ENCODE data around the gene LKAAEAR1.

The LKAAEAR1 gene

GRCh38 chr20:64106435-64106961 is 22.3 kb upstream of the LKAAEAR1 start:
- in situ Hi-C loops (cut with MboI; ENCODE audit: low pct_unique_long_range_greater_than_20kb, low sequenced_read_pairs, unreplicated experiment), result no loop called here
- DNase-seq (ENCODE audit: low spot score), result no peak
- TF ChIP-seq CTCF (IDR thresholded peaks at IDR 0.05; ENCODE audit: extremely low read depth, insufficient read depth, missing control alignments), result no peak

- DNase-seq (ENCODE audit: low spot score), result no peak
- no peak for TF ChIP-seq CTCF (IDR thresholded peaks at IDR 0.05; ENCODE audit: extremely low read depth, insufficient read depth, missing control alignments)
- in situ Hi-C loops (cut with MboI; ENCODE audit: low pct_unique_long_range_greater_than_20kb, low sequenced_read_pairs, unreplicated experiment), result no loop called here
Measured at GRCh38 chr20:64105846-64106434, 21.7 kb upstream of the LKAAEAR1 start.

GRCh38 chr20:64104667-64105451 is 20.7 kb upstream of the LKAAEAR1 start:
- no peak for DNase-seq (ENCODE audit: low spot score)
- in situ Hi-C loops (cut with MboI; ENCODE audit: low pct_unique_long_range_greater_than_20kb, low sequenced_read_pairs, unreplicated experiment), result no loop called here
- TF ChIP-seq CTCF (IDR thresholded peaks at IDR 0.05; ENCODE audit: extremely low read depth, insufficient read depth, missing control alignments), result no peak

GRCh38 chr20:64103871-64104666 is 19.9 kb upstream of the LKAAEAR1 start:
- DNase-seq (ENCODE audit: low spot score), result no peak
- in situ Hi-C loops (cut with MboI; ENCODE audit: low pct_unique_long_range_greater_than_20kb, low sequenced_read_pairs, unreplicated experiment), result no loop called here
- TF ChIP-seq CTCF (IDR thresholded peaks at IDR 0.05; ENCODE audit: extremely low read depth, insufficient read depth, missing control alignments), result no peak

- no peak for DNase-seq (ENCODE audit: low spot score)
- TF ChIP-seq CTCF (IDR thresholded peaks at IDR 0.05; ENCODE audit: extremely low read depth, insufficient read depth, missing control alignments), result no peak
- in situ Hi-C loops (cut with MboI; ENCODE audit: low pct_unique_long_range_greater_than_20kb, low sequenced_read_pairs, unreplicated experiment), result no loop called here
Measured at GRCh38 chr20:64102647-64103354, 18.6 kb upstream of the LKAAEAR1 start.

All from GM13977 (cell line).